Inferior parietal cortex (tissue), 1 donor: ENCODE measurements around the gene TATDN3.
"Not testable (repeated sequence)": the region's sequence is repeated elsewhere in the genome, so short reads cannot be mapped to it uniquely, and the experiment has no call there.

Source experiments
- DNase-seq: peaks from one replicate; pipeline ENCODE4 v3.0.0-alpha.2; 2016; ENCODE audit errors: extremely low spot score

TATDN3 gene

GRCh38 chr1:212791676-212792395 is at the start of gene TATDN3, which contains the start of gene NSL1:
Gene TATDN3, plus strand, starts transcription at chr1:212791894. Its CDS starts 28 bp downstream, at chr1:212791922.
Gene NSL1, minus strand, starts transcription at chr1:212791777. Its CDS starts 14 bp downstream, at chr1:212791763.
- peak; percentile 97 for DNase-seq

- no peak for DNase-seq
Observed at GRCh38 chr1:212743901-212744475, 47.7 kb upstream of the TATDN3 start.

- no peak for DNase-seq
Observed at GRCh38 chr1:212745303-212745702, 46.4 kb upstream of the TATDN3 start.

GRCh38 chr1:212746546-212746945 is 45.1 kb upstream of the TATDN3 start:
- DNase-seq = no peak

- peak; percentile 66 for DNase-seq
Observed at GRCh38 chr1:212749821-212750535, 41.7 kb upstream of the TATDN3 start.

GRCh38 chr1:212752252-212752933 is 39.3 kb upstream of the TATDN3 start:
- peak; percentile 25 for DNase-seq

- DNase-seq = no peak
Observed at GRCh38 chr1:212752934-212753497, 38.7 kb upstream of the TATDN3 start.

- no peak for DNase-seq
Observed at GRCh38 chr1:212753749-212754148, 37.9 kb upstream of the TATDN3 start.

GRCh38 chr1:212754193-212754592 is 37.5 kb upstream of the TATDN3 start:
- DNase-seq = no peak

- DNase-seq = peak; percentile 50
Observed at GRCh38 chr1:212754680-212755079, 37.0 kb upstream of the TATDN3 start.

GRCh38 chr1:212759683-212760082 is 32.0 kb upstream of the TATDN3 start:
- no peak for DNase-seq

- no peak for DNase-seq
Observed at GRCh38 chr1:212760126-212760823, 31.4 kb upstream of the TATDN3 start.

- no peak for DNase-seq
Observed at GRCh38 chr1:212762234-212762633, 29.5 kb upstream of the TATDN3 start.

- DNase-seq = no peak
Observed at GRCh38 chr1:212762839-212763238, 28.9 kb upstream of the TATDN3 start.

- DNase-seq = not testable (repeated sequence)
Observed at GRCh38 chr1:212764718-212765281, 26.9 kb upstream of the TATDN3 start.

- DNase-seq = not testable (repeated sequence)
Observed at GRCh38 chr1:212766825-212767224, 24.9 kb upstream of the TATDN3 start.

GRCh38 chr1:212769459-212770167 is 22.1 kb upstream of the TATDN3 start:
- DNase-seq = no peak

- DNase-seq = no peak
Observed at GRCh38 chr1:212771341-212771740, 20.4 kb upstream of the TATDN3 start.

GRCh38 chr1:212773011-212773410 is 18.7 kb upstream of the TATDN3 start:
- no peak for DNase-seq

GRCh38 chr1:212774584-212774983 is 17.1 kb upstream of the TATDN3 start:
- peak; percentile 45 for DNase-seq
